ENCODE data around the gene ALDH1L1.

- TF ChIP-seq GATA2 (IDR thresholded peaks at IDR 0.05; ENCODE audit: low read depth, low read length) (no peak), GATA3 (IDR thresholded peaks at IDR 0.05; ENCODE audit: low read depth, low read length) (no peak)
These were observed 97.3 kb downstream of the ALDH1L1 start for GRCh38 chr3:126083138-126083445.
